ENCODE measurements around the gene FAM174B.

Gene FAM174B

GRCh38 chr15:92595506-92596381 lies 59.8 kb downstream of the FAM174B start:
- no peaks in the 10 kb centered on the region for H3K36me3 ChIP-seq (ENCODE audit: insufficient read depth, low read length)
- no peaks in the 10 kb centered on the region for H3K79me2 ChIP-seq (ENCODE audit: insufficient read depth, low read length)
- H4K20me1 ChIP-seq (ENCODE audit: insufficient read depth, low read length, poor library complexity, severe bottlenecking): no peaks in the 10 kb centered on the region
- H3K9ac ChIP-seq (ENCODE audit: low read depth, low read length, poor library complexity, severe bottlenecking): no peak overlapping the region
- H3K27me3 ChIP-seq (ENCODE audit: insufficient read depth, low read length, poor library complexity, severe bottlenecking): no peaks in the 10 kb centered on the region
- H3K9me2 ChIP-seq (replicated peaks; ENCODE audit: low read depth, low read length): no peaks in the 10 kb centered on the region
- H2AFZ ChIP-seq (ENCODE audit: low read length): no peak overlapping the region
- H3K4me1 ChIP-seq (ENCODE audit: insufficient read depth, low read length, poor library complexity, severe bottlenecking): no peaks in the 10 kb centered on the region
- no peak overlapping the region for H3K4me3 ChIP-seq (ENCODE audit: low read length, poor library complexity, severe bottlenecking)
- H3K9me3 ChIP-seq (ENCODE audit: insufficient read depth, low read depth, low read length): no peaks in the 10 kb centered on the region
- no peaks in the 10 kb centered on the region for H3F3A ChIP-seq (ENCODE audit: low read depth)
- TF ChIP-seq EZH2phosphoT487 (IDR thresholded peaks at IDR 0.05; ENCODE audit: borderline replicate concordance) (no peak), CTCF (conservative IDR thresholded peaks at IDR 0.05; ENCODE audit: low read length) (no peak)
- H3K4me2 ChIP-seq (ENCODE audit: low read depth, low read length, poor library complexity, severe bottlenecking): no peak overlapping the region

GRCh38 chr15:92591275-92591674 lies 64.3 kb downstream of the FAM174B start:
- no peak overlapping the region for H3K4me2 ChIP-seq (ENCODE audit: low read depth, low read length, poor library complexity, severe bottlenecking)
- no peaks in the 10 kb centered on the region for H4K20me1 ChIP-seq (ENCODE audit: insufficient read depth, low read length, poor library complexity, severe bottlenecking)
- H3F3A ChIP-seq (ENCODE audit: low read depth): no peaks in the 10 kb centered on the region
- no peak overlapping the region for H2AFZ ChIP-seq (ENCODE audit: low read length)
- H3K9ac ChIP-seq (ENCODE audit: low read depth, low read length, poor library complexity, severe bottlenecking): no peak overlapping the region
- no peaks in the 10 kb centered on the region for H3K36me3 ChIP-seq (ENCODE audit: insufficient read depth, low read length)
- H3K9me3 ChIP-seq (ENCODE audit: insufficient read depth, low read depth, low read length): no peaks in the 10 kb centered on the region
- H3K9me2 ChIP-seq (replicated peaks; ENCODE audit: low read depth, low read length): no peaks in the 10 kb centered on the region
- no peaks in the 10 kb centered on the region for H3K79me2 ChIP-seq (ENCODE audit: insufficient read depth, low read length)
- no peak for TF ChIP-seq EZH2phosphoT487 (IDR thresholded peaks at IDR 0.05; ENCODE audit: borderline replicate concordance)
- no peak for TF ChIP-seq CTCF (conservative IDR thresholded peaks at IDR 0.05; ENCODE audit: low read length)
- no peak overlapping the region for H3K4me3 ChIP-seq (ENCODE audit: low read length, poor library complexity, severe bottlenecking)
- no peaks in the 10 kb centered on the region for H3K27me3 ChIP-seq (ENCODE audit: insufficient read depth, low read length, poor library complexity, severe bottlenecking)
- H3K4me1 ChIP-seq (ENCODE audit: insufficient read depth, low read length, poor library complexity, severe bottlenecking): no peaks in the 10 kb centered on the region

GRCh38 chr15:92586966-92587365 lies 68.6 kb downstream of the FAM174B start:
- no peak overlapping the region for H3K9ac ChIP-seq (ENCODE audit: low read depth, low read length, poor library complexity, severe bottlenecking)
- H4K20me1 ChIP-seq (ENCODE audit: insufficient read depth, low read length, poor library complexity, severe bottlenecking): no peaks in the 10 kb centered on the region
- no peak overlapping the region for H2AFZ ChIP-seq (ENCODE audit: low read length)
- no peak overlapping the region for H3K4me2 ChIP-seq (ENCODE audit: low read depth, low read length, poor library complexity, severe bottlenecking)
- TF ChIP-seq CTCF (conservative IDR thresholded peaks at IDR 0.05; ENCODE audit: low read length) (no peak), EZH2phosphoT487 (IDR thresholded peaks at IDR 0.05; ENCODE audit: borderline replicate concordance) (no peak)
- H3F3A ChIP-seq (ENCODE audit: low read depth): no peaks in the 10 kb centered on the region
- H3K9me2 ChIP-seq (replicated peaks; ENCODE audit: low read depth, low read length): no peaks in the 10 kb centered on the region
- no peaks in the 10 kb centered on the region for H3K79me2 ChIP-seq (ENCODE audit: insufficient read depth, low read length)
- no peak overlapping the region for H3K4me3 ChIP-seq (ENCODE audit: low read length, poor library complexity, severe bottlenecking)
- no peaks in the 10 kb centered on the region for H3K36me3 ChIP-seq (ENCODE audit: insufficient read depth, low read length)
- H3K4me1 ChIP-seq (ENCODE audit: insufficient read depth, low read length, poor library complexity, severe bottlenecking): no peaks in the 10 kb centered on the region
- no peaks in the 10 kb centered on the region for H3K9me3 ChIP-seq (ENCODE audit: insufficient read depth, low read depth, low read length)
- no peaks in the 10 kb centered on the region for H3K27me3 ChIP-seq (ENCODE audit: insufficient read depth, low read length, poor library complexity, severe bottlenecking)
